Measurements from ENCODE around the gene TFPT. TPM values are rescaled to one million over a fixed set of nuclear protein-coding genes. Genes with fewer than 3 reads are reported as not detected.

TFPT gene
- total and polyA plus RNA-seq, 2 donors (not counting 1 experiment from before 2014, with no cell fraction given), result 9.0 to 19.2 TPM

GRCh38 chr19:54152267-54152666 lies 36.8 kb upstream of the TFPT start:
- Histone ChIP-seq H3K4me3 (replicated peaks in 1 of 4; ENCODE audit: control extremely low read depth in 1 of 4, insufficient read depth in 1 of 4, low read depth in 3 of 4, low read length in 4 of 4) (no peak overlapping the region), H3K9ac (ENCODE audit: insufficient read depth, low read length) (no peak overlapping the region), H3K9me3 (ENCODE audit: control insufficient read depth, insufficient read depth, low read depth, low read length) (no peaks in the 10 kb centered on the region), H3K4me1 (ENCODE audit: control insufficient read depth, extremely low read depth, insufficient read depth, low read length) (peaks cover 9% of the 10 kb centered on the region), H3K27ac (ENCODE audit: insufficient read depth, low read length) (no peak overlapping the region), H4K20me1 (ENCODE audit: control insufficient read depth, extremely low read depth, insufficient read depth, low read length) (no peaks in the 10 kb centered on the region), H3K4me2 (ENCODE audit: extremely low read depth, insufficient read depth, low read length) (no peak overlapping the region), H3K79me2 (ENCODE audit: control insufficient read depth, insufficient read depth, low read length) (no peaks in the 10 kb centered on the region), H3K27me3 (ENCODE audit: control insufficient read depth, insufficient read depth, low read length) (no peaks in the 10 kb centered on the region), H2AFZ (ENCODE audit: low read length) (no peak overlapping the region), H3K36me3 (ENCODE audit: control insufficient read depth, insufficient read depth, low read length) (peaks cover 51% of the 10 kb centered on the region)
- no peak for DNase-seq (ENCODE audit: low read depth in 2 of 2)
- TF ChIP-seq CTCF (conservative IDR thresholded peaks at IDR 0.05 in 1 of 2, IDR thresholded peaks at IDR 0.05 in 1 of 2; ENCODE audit: low read depth in 1 of 2, low read length in 2 of 2) (no peak), EZH2 (IDR thresholded peaks at IDR 0.05; ENCODE audit: low read length, missing control alignments) (no peak)

GRCh38 chr19:54151362-54152035 lies 36.0 kb upstream of the TFPT start:
- no peak for TF ChIP-seq CTCF (conservative IDR thresholded peaks at IDR 0.05 in 1 of 2, IDR thresholded peaks at IDR 0.05 in 1 of 2; ENCODE audit: low read depth in 1 of 2, low read length in 2 of 2)
- no peak for TF ChIP-seq EZH2 (IDR thresholded peaks at IDR 0.05; ENCODE audit: low read length, missing control alignments)
- no peaks in the 10 kb centered on the region for H4K20me1 ChIP-seq (ENCODE audit: control insufficient read depth, extremely low read depth, insufficient read depth, low read length)
- H3K27me3 ChIP-seq (ENCODE audit: control insufficient read depth, insufficient read depth, low read length), result no peaks in the 10 kb centered on the region
- no peaks in the 10 kb centered on the region for H3K9me3 ChIP-seq (ENCODE audit: control insufficient read depth, insufficient read depth, low read depth, low read length)
- H2AFZ ChIP-seq (ENCODE audit: low read length), result no peak overlapping the region
- H3K4me2 ChIP-seq (ENCODE audit: extremely low read depth, insufficient read depth, low read length), result no peak overlapping the region
- no peak overlapping the region for H3K9ac ChIP-seq (ENCODE audit: insufficient read depth, low read length)
- H3K4me1 ChIP-seq (ENCODE audit: control insufficient read depth, extremely low read depth, insufficient read depth, low read length), result peaks cover 9% of the 10 kb centered on the region
- no peak overlapping the region for H3K27ac ChIP-seq (ENCODE audit: insufficient read depth, low read length)
- DNase-seq (ENCODE audit: low read depth in 2 of 2), result no peak
- H3K4me3 ChIP-seq (replicated peaks in 1 of 4; ENCODE audit: control extremely low read depth in 1 of 4, insufficient read depth in 1 of 4, low read depth in 3 of 4, low read length in 4 of 4), result no peak overlapping the region
- H3K79me2 ChIP-seq (ENCODE audit: control insufficient read depth, insufficient read depth, low read length), result no peaks in the 10 kb centered on the region
- H3K36me3 ChIP-seq (ENCODE audit: control insufficient read depth, insufficient read depth, low read length), result peaks cover 54% of the 10 kb centered on the region

GRCh38 chr19:54149021-54149812 lies 33.8 kb upstream of the TFPT start:
- H3K4me3 ChIP-seq (replicated peaks in 1 of 4; ENCODE audit: control extremely low read depth in 1 of 4, insufficient read depth in 1 of 4, low read depth in 3 of 4, low read length in 4 of 4), result no peak overlapping the region
- no peaks in the 10 kb centered on the region for H3K27me3 ChIP-seq (ENCODE audit: control insufficient read depth, insufficient read depth, low read length)
- no peak overlapping the region for H3K27ac ChIP-seq (ENCODE audit: insufficient read depth, low read length)
- H3K4me2 ChIP-seq (ENCODE audit: extremely low read depth, insufficient read depth, low read length), result no peak overlapping the region
- no peaks in the 10 kb centered on the region for H3K79me2 ChIP-seq (ENCODE audit: control insufficient read depth, insufficient read depth, low read length)
- H3K9ac ChIP-seq (ENCODE audit: insufficient read depth, low read length), result no peak overlapping the region
- H3K9me3 ChIP-seq (ENCODE audit: control insufficient read depth, insufficient read depth, low read depth, low read length), result no peaks in the 10 kb centered on the region
- TF ChIP-seq CTCF (conservative IDR thresholded peaks at IDR 0.05 in 1 of 2, IDR thresholded peaks at IDR 0.05 in 1 of 2; ENCODE audit: low read depth in 1 of 2, low read length in 2 of 2), result no peak
- no peak for TF ChIP-seq EZH2 (IDR thresholded peaks at IDR 0.05; ENCODE audit: low read length, missing control alignments)
- H3K36me3 ChIP-seq (ENCODE audit: control insufficient read depth, insufficient read depth, low read length), result peaks cover 55% of the 10 kb centered on the region
- no peaks in the 10 kb centered on the region for H4K20me1 ChIP-seq (ENCODE audit: control insufficient read depth, extremely low read depth, insufficient read depth, low read length)
- no peak for DNase-seq (ENCODE audit: low read depth in 2 of 2)
- H3K4me1 ChIP-seq (ENCODE audit: control insufficient read depth, extremely low read depth, insufficient read depth, low read length), result peaks cover 7% of the 10 kb centered on the region
- no peak overlapping the region for H2AFZ ChIP-seq (ENCODE audit: low read length)
